H1 (cell line): ENCODE results near the gene BIK. TPM values are rescaled to one million over a fixed set of nuclear protein-coding genes. Genes with fewer than 3 reads are reported as not detected.
A peak's percentile ranks its signal among the peaks of the same experiment; 100 is the strongest.

ENCODE experiments used
- CBX8 ChIP-seq: fragments of 300-800, 300-1000 bp; sonication (generic); IDR thresholded peaks from 2 replicates; pipeline ENCODE4 v1.7.1; 2016; ENCODE audit warnings: low read depth, low read length, borderline replicate concordance
- KDM1A ChIP-seq: fragments of 200-600, 300-600 bp; sonication (generic); IDR thresholded peaks from 2 replicates; pipeline ENCODE4 v1.7.1; 2016; ENCODE audit warnings: mild to moderate bottlenecking, low read length, borderline replicate concordance
- KDM4A ChIP-seq: IDR thresholded peaks from one replicate; pipeline ENCODE4 v1.7.1; 2012; ENCODE audit warnings: low read depth, mild to moderate bottlenecking, moderate library complexity, low read length, inconsistent platforms; ENCODE audit not compliant: severe bottlenecking
- NANOG ChIP-seq: IDR thresholded peaks from 2 replicates; pipeline ENCODE4 v1.6.1; 2011; ENCODE audit warnings: low read length, low read depth, mild to moderate bottlenecking, inconsistent platforms; ENCODE audit not compliant: insufficient read depth, poor library complexity, severe bottlenecking
- RAD21 ChIP-seq, 2 experiments: IDR thresholded peaks in 1 of 2; conservative IDR thresholded peaks in 1 of 2; 2 replicates each; pipeline ENCODE4 v1.6.1; 2011; ENCODE audit warnings: low read depth in 2 of 2, low read length in 2 of 2, improper control_type of control experiment in 1 of 2, inconsistent platforms in 1 of 2, mild to moderate bottlenecking in 1 of 2, moderate library complexity in 1 of 2
- polyA plus RNA-seq, 7 experiments: library from polyadenylated mRNA; depleted of rRNA in 3 of 7; stranded (reverse) in 5 of 7; unstranded in 2 of 7; fragments of >200 nt in 5 of 7; fragments of 200-250 nt in 2 of 7; gene quantifications; 1 replicate in 5 of 7; 2 replicates in 1 of 7; 4 replicates in 1 of 7; pipeline versions ENCODE4 v1.2.1 to v1.2.3, GENCODE V29; 2011 to 2013; ENCODE audit warnings: missing spikeins in 2 of 7, mixed read lengths in 2 of 7
- total RNA-seq: library from RNA; stranded (reverse); fragmentation: NEBNext Ultra II Directional; extraction: Animal tissue kit (Norgen Biotek cat#: 25700); gene quantifications from 2 replicates; pipeline ENCODE4 v1.2.1, GENCODE V29; 2021
- TF ChIP-seq, protein P1 (sequence below): IDR thresholded peaks from 2 replicates; pipeline ENCODE4 v1.6.1; 2012; ENCODE audit warnings: inconsistent platforms

Gene BIK
- total and polyA plus RNA-seq, 2 of the 8 experiments (the other 6 are each of a cell fraction or from before 2014, with no cell fraction given), result 3.3 to 5.5 TPM

DNA sequence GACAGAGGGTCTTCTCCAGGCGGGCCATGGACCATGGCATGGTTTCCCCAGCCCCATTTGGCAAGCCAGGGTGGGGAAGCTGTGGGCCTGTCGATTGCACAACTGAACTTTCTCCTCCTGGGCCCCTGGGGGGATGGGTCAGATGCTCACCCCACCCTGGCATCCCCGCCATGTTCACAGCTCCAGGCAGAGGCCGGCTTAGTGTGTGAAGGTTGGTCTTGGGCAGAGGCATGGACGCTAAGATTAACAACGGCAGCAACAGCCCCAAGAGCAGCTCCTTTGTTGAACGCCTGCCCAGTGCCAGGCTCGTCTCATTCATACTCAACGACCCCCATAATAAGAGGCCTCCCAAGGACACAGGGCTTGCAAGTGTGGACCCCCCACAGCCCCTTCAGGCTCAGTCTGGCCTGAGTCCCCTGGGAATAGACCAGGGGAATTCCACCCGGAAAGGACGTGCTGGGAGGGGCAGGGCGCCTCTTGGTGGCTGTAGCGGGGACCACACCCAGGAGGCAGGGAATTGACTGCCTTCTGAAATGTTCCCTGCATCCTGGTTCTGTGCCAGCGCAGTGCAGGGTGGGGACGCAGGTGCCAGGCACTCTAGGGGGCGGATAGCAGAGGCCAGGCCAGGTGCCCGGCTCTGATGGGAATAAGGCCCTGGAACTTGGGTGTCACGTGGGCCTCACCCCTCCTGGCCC, 49.1 kb downstream of the BIK start (continued):
- TF ChIP-seq, protein P1, sequence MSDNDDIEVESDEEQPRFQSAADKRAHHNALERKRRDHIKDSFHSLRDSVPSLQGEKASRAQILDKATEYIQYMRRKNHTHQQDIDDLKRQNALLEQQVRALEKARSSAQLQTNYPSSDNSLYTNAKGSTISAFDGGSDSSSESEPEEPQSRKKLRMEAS, result no peak
- TF ChIP-seq KDM4A (no peak), KDM1A (no peak), NANOG (no peak), CBX8 (no peak), RAD21 (IDR thresholded peaks at IDR 0.05 in 1 of 2, conservative IDR thresholded peaks at IDR 0.05 in 1 of 2; ENCODE audit: low read depth in 2 of 2, low read length in 2 of 2) (peak; percentile 74 to 81)
- TF ChIP-seq, all 59 proteins: peak for 4
